HG03108 (cell line): ENCODE results near the gene CSPG4.

Source experiments
- ATAC-seq: cut with Tn5 transposase; IDR thresholded peaks from one replicate; pipeline ENCODE4 v1.9.1; 2021; ENCODE audit warnings: moderate library complexity; ENCODE audit not compliant: unreplicated experiment

CSPG4 gene

DNA sequence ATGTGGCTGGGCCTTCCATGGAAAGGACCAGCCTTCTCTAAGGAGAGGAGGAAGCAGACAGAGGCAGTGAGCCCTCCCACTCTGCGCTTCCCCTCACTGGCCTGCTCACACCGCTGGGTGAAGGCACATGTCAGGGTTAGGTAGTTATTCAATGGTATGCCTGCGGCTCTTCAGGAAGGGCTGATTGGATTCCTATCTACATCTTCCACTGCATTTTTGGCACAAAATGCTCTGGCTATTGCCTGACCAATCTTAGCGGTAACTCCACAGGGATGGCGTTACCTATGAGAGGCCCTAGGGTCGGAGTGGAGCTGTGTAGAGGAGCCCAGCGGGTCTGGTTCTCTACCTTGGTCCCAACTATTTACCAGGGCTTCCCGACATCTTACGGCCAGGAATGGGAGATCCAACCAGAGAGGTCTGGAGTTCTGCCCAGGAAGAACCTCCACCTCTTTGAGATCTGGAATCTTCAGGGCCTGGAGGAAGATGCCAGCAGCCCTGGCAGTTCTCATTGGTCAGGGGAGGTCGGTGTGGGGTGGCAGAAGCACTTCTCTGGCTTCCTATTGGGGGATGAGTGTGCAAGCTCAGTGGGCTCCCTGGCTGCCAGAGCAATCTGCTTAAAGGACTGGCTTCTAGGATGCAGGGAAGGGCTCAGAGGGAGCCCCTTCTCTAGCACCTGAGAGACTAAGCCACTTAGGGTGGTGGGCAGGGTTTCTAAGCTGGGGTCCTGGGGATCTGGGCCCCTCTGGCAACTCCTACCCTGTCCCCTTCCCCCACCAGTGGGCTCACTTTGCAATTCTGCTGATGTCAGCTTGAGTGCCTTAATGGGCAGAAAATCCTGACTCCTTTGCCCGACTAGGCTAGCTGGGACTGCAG is 40.7 kb downstream of the CSPG4 start:
- ATAC-seq = no peak

DNA sequence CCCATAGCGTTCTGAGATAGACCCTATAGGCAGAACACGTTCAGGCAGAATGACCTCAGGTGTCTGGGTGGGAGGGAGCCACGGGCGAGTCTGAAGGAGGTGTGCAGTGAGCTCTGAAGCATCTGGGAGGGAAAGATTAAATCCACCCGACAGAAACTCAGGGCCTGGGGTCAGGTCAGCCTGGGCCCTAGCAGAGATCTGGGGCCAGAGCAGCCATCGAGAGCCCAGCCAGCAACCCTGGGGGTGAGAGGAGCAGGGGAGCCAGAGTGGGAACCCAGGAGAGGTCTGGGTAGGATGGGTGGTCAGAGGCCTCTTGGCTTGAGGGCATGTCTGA is 42.8 kb downstream of the CSPG4 start:
- no peak for ATAC-seq

DNA sequence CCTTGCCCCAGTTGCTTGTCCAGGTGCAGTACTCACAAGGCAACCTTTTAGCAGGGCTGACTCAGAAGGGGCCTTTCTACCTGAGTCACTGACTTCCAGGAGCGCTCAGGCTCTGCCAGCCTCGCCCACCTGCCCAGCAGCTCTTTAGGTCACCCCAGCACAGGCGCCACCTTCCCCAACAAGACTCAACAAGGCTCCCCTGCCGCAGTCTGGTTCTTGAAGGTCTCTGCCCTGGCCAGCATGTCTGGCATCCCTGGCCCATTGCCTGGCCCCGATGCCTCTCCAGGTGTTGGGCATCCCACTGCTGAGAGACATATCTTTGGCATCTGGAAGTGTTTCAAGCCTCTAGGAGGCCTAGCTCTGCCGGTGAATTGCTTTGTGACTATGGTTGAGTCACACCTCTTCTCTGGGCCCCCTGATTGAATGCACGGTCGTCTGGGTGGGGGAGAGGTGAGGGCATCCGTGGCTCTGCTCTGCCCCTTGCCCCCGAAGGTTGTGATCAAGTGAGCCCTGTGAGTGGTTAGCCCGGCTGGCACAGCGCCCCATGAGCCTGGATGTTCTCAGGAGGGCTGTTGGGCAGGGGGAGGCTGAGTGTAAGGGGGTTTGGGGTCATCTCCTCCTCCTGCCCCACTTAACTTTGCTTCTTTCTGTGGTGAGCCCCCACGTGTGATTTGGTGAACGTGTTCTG is 43.3 kb downstream of the CSPG4 start:
- ATAC-seq = no peak

DNA sequence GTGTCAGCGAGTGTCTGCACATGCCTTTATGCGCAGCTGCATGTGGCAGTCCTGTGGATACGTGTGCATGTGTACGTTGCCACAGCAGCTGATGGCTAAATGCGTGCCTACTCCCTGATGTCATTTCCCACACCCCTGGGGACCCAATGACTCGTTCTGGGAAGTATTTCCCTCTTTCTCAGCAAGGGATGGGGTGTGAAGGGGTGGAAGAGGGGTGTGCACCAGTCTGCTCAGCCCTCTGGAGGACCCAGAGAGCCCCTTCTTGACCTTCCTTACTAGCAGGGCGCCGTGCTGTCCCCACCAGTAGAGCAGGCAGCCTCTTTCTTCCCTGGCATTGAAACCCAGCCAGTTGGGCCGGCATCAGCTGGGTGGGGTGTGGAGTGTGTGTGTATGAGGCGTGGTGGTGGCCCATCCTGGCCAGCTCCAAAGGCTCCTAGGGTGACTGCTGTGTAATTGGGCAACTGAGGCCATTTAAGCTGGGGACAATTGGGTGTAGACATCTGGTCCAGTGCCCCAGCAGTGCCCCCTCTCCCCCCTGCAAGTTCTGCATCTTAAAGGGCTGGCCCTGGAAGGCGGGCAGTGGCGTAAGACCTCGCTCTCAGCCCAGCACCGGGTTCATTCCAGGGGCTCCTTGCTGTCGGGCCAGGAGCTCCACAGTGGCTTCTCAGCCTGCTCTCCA is 45.7 kb downstream of the CSPG4 start:
- no peak for ATAC-seq

DNA sequence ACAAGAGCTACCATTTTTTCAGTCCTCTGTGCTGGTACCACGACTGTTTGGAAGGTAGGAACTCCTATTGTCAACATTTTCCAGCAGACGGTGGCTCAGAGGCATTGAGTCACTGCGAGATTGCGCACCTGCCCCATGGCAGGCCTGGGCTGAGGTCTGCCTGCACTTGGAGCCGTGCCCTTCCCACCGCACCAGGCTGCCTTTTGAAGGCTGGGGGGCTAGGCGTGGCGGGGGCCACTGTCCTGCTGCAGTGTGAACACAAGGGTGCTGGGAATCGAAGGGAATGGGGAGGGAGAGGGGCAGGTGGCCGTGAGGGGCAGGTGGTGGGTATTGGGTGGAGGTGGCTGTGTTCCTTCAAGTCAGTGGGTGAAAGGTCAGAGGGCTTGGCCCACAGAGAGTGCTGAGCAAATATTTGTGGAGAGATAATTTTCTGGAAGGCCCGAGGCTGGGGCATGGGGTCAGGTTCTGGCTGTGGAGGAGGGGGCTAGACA is 48.7 kb downstream of the CSPG4 start:
- no peak for ATAC-seq

DNA sequence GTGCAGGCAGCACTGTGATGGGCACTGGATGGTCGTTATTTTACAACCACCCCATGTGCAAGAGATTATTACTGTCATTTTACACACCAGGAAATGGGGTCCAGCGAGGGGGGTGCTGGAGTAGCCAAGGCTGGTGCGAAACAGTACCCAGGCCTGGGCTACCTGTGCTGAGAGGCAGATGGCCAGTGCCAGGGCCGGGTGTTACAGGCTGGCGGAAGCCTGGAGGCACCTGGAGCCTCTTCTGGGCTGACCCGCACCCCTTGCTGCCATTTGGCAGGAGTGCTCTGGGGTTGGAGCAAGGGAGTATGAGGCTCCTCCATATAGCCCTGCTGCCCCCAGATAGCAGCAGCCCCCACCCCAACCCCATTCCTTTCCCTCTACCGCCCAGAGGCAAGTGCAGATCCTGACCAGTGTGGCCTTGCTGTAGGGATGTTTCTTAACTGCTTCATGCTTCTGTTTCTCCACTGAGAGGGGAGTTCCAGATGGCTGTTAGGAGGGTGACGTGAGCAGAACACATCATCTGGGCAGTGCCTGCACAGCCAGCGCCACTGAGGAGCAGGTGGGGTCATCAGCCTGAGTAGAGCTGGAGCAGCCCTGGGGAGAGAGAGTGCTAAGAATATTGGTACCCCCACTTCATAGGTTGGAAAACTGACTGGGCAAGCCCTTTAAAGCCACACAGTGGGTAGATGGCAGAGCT is 49.7 kb downstream of the CSPG4 start:
- ATAC-seq = no peak

DNA sequence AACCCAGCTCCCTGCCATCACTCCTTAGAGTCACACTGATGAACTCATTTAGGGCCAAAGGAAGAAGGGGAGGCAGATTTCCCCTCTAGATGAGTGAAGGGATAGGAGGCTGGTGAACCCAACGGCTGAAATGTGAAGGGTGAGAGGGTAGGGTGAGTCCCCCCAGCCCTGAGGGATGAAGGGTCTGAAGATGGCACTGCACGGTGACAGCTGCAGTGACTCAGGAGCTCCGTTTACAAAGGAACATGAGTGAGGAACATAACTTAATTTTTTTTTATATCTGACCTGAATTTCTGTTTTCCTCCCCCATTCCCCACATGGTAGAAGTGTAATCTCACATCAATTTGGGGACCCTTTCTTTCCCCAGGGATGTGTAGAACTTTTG is 50.9 kb downstream of the CSPG4 start:
- ATAC-seq = no peak

DNA sequence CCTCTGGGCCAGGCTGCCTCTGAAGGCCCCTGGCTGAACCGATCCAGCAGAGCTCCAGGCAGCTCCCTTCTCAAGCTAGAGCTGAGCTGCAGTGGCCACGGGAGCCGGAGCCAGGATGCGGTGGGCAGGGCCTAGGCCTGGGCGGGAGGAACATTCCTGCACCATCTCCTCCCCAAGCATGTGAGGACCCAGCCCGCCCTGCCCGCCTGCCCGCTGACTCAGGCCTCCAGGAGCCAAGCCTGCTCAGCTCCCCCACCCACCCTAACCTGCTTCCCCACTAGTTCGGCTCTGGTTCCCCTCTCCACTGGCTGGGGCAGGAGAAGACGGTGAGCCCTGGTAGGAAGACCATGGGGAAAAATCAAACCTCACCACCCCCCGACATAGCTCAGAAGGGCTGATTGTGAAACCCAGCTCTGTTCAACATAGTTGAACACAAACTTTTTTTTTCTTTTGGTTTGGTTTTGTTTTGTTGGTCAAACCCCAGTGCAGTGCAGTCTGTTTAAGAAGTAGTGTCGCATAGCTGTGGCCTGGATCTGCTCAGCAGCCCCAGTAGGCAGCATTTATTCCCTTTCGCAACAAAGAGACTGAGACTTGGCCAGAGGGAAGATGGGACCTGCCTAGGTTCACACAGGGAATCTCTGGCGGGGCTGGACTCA is 51.4 kb downstream of the CSPG4 start:
- no peak for ATAC-seq

DNA sequence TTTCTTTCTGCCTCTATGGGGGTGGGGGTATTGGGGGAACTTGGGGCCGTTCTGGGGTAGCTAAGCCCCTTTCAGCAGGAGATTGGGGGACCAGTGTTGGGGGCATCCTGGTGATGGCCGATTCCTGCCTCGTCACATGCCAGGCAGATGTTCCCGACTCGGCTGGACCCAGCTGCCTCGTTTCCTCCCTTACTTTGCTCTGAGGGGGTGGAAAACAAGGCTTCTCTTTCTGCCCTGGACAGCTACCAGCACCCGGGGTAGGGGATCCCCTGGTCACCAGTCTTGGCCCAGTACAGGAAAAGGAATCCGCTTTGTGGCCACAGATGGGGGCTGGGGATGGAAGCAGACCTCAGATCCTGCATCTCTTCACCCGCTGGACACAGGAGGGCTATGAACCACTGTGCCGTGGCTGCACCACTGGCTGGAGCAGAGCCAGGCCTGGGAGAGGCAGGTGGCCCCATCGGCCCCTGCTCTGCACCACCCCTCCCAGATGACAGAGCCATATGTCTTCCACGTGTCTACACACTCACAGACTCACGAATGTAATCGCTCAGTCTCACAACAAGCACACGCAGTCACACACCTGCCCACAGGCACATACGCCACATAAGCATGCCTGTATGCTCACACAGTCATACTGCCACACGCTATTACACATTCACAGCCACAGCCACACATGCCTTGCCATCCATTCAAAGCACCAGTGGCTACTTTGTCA is 52.6 kb downstream of the CSPG4 start:
- no peak for ATAC-seq

DNA sequence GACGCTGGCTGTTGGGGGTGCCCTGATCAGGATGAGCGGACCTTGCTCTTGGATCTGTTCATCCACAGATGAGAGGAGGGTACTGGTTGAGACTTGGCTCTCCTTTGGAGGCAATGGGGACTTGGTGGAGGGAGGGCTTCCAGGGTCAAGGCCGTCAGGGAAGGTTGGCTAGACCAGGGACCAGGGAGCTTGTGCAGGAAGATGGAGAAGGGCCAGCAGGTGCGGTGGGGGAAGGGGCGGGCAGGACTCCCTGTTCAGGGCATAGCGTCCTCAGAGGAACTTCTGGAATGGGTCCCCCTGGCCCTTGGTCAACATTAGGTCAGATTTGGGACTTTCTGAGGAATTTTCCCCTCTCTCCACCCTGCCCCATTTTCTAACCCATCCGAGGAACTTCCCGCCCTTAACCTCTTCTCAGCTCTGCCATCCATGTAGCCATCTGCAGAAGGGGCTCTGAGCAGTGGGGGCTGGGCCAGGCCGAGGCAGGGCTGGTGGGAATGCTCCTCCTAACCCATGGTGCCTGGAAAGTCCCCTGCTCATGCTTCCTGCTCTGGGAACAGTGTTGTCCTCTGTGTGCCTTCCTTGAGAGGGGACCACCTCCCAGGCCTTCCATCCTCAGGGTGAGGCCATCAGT is 53.4 kb downstream of the CSPG4 start:
- no peak for ATAC-seq

DNA sequence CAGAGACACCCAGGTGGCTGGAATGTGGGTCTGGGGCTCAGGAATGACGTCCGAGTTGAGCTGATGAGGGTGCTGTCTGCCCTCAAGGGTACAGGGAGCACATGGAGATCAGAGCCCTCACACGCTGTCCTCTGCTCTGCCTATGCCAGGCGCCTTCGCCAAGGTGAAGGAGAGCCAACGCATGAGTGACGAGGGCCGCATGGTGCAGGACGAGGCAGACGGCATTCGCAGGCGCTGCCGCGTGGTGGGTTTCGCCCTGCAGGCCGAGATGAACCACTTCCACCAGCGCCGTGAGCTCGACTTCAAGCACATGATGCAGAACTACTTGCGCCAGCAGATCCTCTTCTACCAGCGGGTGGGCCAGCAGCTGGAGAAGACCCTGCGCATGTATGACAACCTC is 55.8 kb downstream of the CSPG4 start:
- ATAC-seq = no peak

DNA sequence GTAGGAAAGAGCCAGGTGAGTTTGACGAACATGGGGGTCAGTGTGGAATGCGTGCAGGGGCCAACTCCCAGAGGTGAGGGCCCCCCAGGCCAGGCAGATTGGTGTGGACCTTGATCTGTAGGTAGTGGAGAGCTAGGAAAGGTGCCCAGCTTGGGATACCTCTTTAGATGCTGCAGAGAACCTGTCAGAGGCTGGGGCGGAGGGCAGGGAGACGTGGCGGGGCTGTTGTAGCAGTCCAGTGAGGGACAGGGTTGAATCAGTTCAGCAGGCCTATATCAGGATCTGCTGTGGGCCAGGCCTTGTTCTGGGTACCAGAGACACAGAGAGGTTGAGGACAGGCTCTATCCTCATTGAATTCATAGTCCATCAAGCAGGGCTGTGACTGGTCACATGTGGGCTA is 56.3 kb downstream of the CSPG4 start:
- ATAC-seq = no peak

DNA sequence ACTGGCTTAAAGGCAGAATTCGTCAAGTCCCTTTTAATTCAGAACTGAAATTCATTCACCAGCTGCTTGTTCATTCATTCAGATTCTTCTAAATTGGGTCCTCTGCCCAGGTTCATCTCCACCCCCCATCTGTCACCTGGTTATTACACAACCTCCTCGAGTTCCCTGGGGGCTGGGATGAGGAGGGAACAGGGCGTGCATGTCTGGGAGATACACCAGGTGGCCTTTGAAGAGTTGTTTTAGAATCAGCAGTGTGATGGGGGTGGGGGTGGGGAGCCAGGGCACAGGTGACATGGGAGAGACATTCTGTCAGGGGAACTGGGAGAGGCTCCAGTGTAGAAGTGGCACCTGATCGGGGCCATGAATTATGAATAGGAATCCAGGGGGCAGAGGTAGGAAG is 56.7 kb downstream of the CSPG4 start:
- no peak for ATAC-seq

DNA sequence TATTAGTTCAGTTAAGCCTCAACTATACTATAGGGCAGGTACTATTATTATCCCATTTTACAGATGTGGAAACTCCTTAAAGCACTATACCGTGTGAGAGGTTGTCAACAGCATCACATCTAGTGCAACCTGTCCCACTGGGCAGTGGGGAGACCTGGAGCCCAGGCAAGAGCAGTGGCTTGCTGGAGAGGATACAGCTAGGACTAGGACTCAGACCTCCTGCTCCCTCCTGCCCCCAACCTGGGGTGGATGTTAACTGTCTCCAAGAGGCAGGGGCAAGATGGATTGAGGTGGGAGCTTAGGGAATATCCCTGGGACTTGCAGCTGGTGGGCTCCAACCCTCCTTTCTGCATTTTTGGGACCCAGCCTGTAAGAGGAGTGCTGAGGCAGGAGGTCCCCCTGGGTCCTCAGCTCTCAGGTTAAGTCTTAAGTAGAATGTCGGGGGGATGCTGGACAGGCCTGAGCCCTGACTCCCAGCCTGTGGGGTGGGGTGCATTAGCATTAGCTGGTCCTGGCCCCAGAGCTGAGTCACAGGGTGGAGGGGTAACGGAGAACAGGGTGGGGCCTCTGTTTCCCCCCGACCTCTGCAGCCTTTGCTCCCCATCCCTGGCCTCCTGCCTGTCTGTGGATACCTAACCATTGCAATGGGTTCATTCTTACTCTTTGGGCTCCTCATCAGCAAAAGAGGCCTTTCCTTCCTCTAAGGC is 58.3 kb downstream of the CSPG4 start:
- ATAC-seq = no peak

DNA sequence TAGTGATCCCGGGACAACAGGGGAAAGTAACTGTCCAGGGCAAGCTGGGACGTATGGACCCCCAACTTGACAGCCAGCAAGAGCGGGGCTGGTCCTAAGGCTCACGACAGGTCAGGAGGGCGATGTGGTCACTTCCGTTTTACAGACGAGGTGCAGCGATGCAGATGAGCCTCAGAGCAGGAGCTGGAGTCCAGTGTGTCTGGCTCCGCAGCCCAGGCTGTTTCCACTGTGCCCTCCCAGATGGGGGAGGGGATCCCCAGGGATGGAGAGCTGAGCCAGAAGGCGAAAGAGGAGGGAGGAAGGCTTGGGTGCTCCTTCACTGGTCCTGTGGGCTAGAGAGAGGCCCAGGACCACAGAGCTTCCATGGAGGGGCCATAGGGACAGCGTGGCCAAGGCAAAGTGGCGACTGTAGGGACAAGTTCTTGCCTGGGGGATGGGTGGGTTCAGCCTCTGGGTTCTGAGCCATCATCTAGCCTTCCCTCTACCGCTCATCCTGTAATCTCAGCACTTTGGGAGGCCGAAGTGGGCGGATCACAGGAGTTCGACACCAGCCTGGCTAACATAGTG is 59.2 kb downstream of the CSPG4 start:
- ATAC-seq = no peak

DNA sequence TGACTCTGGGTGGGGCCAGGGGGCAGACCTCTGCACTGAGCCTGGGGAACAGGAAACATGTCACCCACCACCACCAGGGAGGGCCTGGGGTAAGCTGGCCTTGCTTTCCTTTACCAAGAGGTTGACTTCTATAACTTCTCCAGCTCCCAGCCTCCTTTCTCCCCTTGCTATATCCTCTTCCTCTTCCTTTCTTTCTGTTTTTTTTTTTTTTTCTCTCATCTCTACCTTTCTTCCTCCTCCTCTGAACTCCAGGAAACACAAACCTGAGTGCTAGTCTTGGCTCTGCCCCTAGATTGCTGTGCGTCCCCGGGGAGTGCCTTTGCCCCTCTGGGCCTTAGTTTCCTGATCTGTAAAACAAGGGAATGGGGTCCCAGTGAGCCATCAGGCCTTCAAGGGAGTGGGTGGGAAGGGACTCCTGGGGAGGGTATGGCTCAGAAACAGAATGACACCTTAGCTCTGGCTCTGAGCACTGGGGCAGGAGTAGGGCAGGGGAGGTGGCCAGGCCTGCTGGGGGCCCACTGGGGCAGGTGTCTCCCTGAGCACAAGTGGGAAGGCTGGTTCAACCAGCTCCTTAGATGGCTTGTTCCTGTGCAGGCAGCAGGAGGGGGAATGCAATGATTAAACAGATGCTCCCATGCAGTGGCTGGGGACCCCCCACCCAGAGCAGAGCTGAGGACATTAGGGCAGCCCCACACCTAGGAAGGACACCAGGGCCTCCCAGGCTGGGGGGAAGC is 60.7 kb downstream of the CSPG4 start:
- no peak for ATAC-seq

DNA sequence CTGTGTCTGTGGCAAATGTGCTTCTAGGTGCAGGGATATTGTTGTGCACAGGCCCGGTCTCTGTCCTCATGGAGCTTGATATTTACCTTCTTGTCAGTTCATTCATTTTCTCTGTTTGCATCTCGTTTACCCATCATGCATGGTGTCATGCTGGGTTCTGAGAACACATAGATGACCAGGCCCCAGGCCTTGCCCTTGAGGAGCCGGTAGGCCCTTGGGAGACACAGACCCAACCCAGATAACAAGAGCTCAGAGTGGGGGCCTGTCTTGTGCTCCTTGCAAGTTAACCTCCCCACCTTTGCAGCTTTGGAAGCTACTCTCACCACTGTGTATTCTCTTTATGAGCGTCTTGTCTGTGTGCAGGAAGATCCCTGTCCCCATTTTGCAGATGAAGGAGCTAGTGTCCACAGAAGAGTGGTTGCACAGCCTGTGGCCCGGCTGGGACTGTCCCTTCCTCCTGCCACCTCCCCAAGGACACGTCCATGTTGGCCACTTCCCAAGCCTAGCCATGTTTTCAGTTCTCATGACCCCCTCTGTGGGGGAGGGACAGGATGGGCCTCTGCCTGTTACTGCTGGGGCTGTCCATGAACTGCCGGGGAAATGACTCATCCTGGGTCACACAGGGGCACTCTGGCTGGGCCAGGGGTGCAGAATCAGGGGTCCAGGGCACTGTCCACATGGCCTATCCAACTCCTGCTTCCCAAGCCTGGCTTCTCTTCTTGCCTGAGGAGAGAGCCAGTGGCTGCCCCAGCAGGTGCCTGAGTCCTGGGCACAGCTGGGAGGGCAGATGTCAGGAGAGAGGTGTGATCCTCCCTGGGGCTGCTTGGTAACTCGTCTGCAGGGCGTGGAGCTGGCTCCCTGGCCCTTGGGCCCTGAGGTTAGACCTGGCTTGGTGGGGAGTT is 61.5 kb downstream of the CSPG4 start:
- ATAC-seq = no peak
